Stomach (tissue), 4 donors: Measurements from ENCODE around the gene ZBTB43.

Source experiments
- CTCF ChIP-seq, 7 experiments: fragments of 450-650 bp in 4 of 7; fragments of 200-600 bp in 3 of 7; sonication (generic) in 3 of 7; IDR thresholded peaks; one replicate each; pipeline ENCODE4 v1.5.1; 2016 to 2019; ENCODE audit warnings: antibody characterized with exemption in 7 of 7, control low read depth in 2 of 7, mild to moderate bottlenecking in 1 of 7
- EP300 ChIP-seq: sonication (generic); formaldehyde crosslinking; IDR thresholded peaks from one replicate; pipeline ENCODE4 v1.6.1; 2017; ENCODE audit warnings: antibody characterized with exemption
- POLR2A ChIP-seq, 4 donors: fragments of 450-650 bp; IDR thresholded peaks; one replicate each; pipeline ENCODE4 v1.6.1; 2016; ENCODE audit warnings: antibody characterized with exemption in 4 of 4, control low read depth in 2 of 4, mild to moderate bottlenecking in 1 of 4, moderate library complexity in 1 of 4
- POLR2AphosphoS5 ChIP-seq, 3 donors: sonication (generic); formaldehyde crosslinking; IDR thresholded peaks; one replicate each; pipeline ENCODE4 v1.6.1; 2016; ENCODE audit warnings: antibody characterized with exemption in 3 of 3

- TF ChIP-seq POLR2A (IDR thresholded peaks at IDR 0.05) (no peak), CTCF (IDR thresholded peaks at IDR 0.05) (no peak), EP300 (no peak), POLR2AphosphoS5 (IDR thresholded peaks at IDR 0.05) (no peak)
These were observed 43.6 kb upstream of the ZBTB43 start for GRCh38 chr9:126761274-126761673.
